ENCODE results near the gene HEATR3.
A peak's percentile ranks its signal among the peaks of the same experiment; 100 is the strongest.
"Not testable (repeated sequence)": the region's sequence is repeated elsewhere in the genome, so short reads cannot be mapped to it uniquely, and the experiment has no call there.

The HEATR3 gene

DNA sequence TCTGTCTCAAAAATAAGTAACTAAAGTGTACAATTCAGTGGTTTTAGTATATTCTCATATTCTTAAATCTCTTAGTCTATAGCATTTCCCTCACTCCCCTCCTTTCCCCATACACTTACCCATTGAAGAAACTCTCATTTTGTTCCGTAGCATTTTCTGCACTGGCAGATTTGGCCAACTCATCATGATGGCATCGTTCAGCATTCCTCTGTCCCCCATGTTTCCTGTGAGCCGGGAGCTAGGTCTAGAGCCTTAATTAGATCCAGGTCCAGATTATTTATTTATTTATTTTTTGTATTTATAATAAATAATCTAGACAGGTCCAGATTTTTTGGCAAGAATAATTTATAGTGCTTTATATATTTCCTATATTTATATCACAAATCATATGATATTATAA lies 31.0 kb downstream of the HEATR3 start:
- DNase-seq (ENCODE audit: extremely low read depth in 1 of 2, low read depth in 1 of 2): no peak

DNA sequence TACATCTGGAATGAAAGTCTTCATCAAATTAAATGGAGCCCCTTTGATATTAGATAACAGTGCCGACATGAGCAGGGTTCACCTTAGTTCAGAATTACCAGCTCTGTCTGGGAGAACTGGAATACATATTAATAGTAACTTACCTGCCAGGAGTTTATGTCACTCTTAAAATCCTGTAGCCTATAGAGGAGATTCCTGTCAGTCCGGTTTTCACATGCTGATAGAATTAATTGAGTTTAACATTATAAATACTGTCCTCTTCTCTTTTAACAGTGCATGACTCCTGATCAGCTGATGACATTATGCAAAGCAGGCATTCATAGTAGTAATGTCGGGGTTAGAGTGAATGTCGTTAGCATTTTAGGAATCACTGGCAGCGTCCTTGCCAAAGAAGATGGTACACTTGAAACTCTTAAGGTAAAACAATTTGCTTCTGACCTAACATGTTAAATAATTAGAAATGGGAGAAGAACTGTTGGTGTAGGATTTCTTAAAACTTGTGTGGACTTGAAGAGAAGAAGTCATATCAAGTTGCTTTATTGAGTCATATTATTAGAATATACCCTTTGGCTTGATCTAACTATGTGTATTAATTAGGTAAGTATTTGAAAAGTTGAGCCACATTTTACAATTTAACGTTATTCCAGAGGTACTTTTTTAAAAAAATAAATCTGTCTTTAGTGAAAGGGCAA lies 34.3 kb downstream of the HEATR3 start:
- DNase-seq (ENCODE audit: extremely low read depth in 1 of 2, low read depth in 1 of 2): no peak

DNA sequence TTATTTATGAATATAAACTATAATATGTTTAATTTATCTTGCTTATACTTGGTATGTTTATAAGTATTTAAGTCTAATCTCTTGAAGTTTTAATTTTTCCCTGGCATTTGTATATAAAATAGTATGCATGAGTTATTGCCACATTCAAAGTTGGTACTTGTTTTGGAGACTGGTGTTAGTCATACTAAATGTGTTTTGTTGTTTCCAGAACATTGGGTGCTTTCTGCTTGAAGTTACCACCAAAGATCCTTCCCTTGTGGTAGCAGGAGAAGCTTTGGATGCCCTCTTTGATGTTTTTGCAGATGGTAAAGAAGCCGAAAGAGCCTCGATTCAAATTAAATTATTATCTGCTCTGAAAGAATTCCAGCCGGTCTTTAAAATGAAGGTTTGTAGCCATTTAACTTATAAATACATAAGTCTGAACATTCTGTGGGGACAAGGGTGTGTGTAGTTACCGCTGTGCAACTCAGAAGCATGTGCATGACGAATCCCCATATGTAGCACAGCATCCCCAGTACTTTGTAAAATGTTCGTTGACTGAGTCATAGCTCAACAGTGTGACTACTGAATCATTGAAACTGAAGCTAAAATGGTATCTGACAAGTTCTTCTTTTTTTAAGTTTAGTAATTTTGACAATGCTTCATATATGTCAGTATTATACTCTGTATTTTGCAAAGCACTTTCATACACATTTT lies 36.4 kb downstream of the HEATR3 start:
- no peak for DNase-seq (ENCODE audit: extremely low read depth in 1 of 2, low read depth in 1 of 2)

DNA sequence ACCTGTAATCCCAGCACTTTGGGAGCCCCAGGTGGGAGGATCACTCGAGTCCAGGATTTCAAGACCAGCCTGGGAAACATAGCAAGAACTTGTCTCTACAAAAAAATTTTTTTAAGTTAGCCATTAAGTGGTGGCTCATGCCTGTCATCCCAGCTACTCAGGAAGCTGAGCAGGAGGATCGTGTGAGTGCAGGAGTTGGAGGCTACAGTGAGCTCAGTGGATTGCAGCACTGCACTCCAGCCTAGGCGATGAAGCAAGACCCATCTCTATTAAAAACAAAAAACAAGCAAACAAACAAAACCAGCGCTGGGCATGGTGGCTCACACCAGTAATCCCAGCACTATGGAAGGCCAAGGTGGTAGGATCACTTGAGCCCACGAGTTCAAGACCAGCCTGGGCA lies 38.0 kb downstream of the HEATR3 start:
- DNase-seq (ENCODE audit: extremely low read depth in 1 of 2, low read depth in 1 of 2): no peak

GRCh38 chr16:50114357-50115129 lies 48.8 kb downstream of the HEATR3 start:
- DNase-seq (ENCODE audit: extremely low read depth in 1 of 2, low read depth in 1 of 2): no peak

GRCh38 chr16:50120711-50121110 lies 54.9 kb downstream of the HEATR3 start:
- no peak for DNase-seq (ENCODE audit: extremely low read depth in 1 of 2, low read depth in 1 of 2)

DNA sequence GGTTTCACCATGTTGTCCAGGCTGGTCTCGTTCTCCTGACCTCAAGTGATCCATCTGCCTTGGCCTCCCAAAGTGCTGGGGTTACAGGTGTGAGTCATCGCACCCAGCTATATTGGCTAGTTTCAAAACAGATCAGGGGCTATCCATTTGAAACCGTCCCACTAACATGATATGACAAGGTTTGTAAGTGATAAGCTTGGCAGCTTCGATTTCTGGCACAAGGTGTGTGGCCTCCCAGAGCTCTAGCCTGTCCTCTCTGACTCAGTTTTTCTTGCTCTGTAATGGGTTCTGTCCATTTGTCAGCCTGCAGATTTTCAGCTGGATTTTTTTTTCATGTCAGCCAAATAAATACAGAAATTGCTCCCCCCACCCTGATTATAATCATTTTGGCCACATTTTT lies 55.5 kb downstream of the HEATR3 start:
- peak in 1 of 2 donors; percentile 10 for DNase-seq (ENCODE audit: extremely low read depth in 1 of 2, low read depth in 1 of 2)

DNA sequence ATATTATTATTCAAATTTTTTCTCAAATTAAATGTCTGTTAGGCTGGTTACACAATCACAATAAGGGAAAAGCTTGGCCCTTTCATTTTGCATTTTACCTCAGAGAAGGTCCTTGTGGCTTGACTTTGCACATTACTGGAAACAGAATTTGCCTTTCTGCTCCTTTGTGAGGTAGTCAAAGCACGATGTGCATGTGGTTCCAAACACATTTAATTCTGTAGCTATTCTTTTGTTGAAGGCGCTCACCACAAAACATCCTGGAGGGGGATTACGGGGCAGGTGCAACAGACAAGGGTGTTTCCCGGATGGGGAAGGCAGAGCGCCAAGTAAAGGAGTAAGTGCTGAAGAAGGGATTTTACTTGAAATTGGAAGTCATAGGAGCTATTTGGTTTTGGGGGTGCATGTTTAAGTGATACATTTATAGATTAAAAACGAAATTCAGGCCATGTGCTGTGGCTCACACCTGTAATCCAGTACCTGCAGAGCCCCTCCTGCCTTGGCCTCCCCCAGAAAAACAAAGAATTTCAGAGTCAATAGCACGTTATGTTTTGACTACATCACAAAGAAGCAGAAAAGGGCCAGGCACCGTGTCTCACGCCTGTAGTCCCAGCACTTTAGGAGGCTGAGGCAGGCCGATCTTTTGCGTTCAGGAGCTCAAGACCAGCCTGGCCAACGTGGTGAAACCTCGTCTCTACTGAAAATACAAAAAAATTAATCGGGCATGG lies 56.1 kb downstream of the HEATR3 start:
- DNase-seq (ENCODE audit: extremely low read depth in 1 of 2, low read depth in 1 of 2): peak in 1 of 2 donors; percentile 13

- no peak for DNase-seq (ENCODE audit: extremely low read depth in 1 of 2, low read depth in 1 of 2)
Measured at GRCh38 chr16:50123417-50123816, 57.6 kb downstream of the HEATR3 start.

DNA sequence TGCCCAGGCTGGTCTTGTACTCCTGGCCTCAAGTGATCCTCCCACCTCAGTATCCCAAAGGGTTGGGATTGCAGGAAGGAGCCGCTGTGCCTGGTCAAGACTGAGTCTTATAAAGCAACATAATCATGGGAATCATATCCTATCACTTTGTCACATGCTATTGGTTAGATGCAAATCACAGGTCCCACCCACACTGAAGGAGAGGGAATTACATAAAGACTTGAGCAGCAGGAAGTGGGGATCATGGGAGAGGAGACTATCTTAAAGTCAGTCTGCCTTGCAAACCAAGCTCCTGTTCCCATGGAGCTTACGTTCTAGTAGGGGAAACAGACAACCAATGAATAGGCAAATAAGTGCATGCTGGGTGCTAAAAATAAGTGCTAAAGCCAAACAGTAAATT lies 59.0 kb downstream of the HEATR3 start:
- DNase-seq (ENCODE audit: extremely low read depth in 1 of 2, low read depth in 1 of 2): no peak

GRCh38 chr16:50126183-50126582 lies 60.4 kb downstream of the HEATR3 start:
- no peak for DNase-seq (ENCODE audit: extremely low read depth in 1 of 2, low read depth in 1 of 2)

- not testable (repeated sequence) for DNase-seq (ENCODE audit: extremely low read depth in 1 of 2, low read depth in 1 of 2)
Measured at GRCh38 chr16:50132571-50132970, 66.8 kb downstream of the HEATR3 start.

DNA sequence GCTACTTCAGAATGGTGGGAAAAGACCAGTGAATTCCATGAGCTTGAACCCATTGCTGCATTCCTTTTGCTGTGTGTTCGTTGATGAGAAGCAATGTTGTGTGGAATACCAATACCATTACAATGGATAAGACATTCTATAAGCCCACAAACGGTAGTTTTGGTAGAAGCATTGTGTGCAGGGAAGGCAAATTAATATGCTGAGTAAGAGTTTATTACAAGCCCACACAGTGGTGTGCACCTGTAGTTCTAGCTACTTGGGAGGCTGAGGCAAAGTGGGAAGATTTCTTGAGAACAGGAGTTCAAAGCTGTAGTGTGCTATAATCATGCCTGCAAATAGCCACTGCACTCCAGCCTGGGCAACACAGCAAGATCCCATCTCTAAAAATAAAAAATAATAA lies 67.4 kb downstream of the HEATR3 start:
- no peak for DNase-seq (ENCODE audit: extremely low read depth in 1 of 2, low read depth in 1 of 2)

GRCh38 chr16:50136399-50136798 lies 70.6 kb downstream of the HEATR3 start:
- DNase-seq (ENCODE audit: extremely low read depth in 1 of 2, low read depth in 1 of 2): no peak

DNA sequence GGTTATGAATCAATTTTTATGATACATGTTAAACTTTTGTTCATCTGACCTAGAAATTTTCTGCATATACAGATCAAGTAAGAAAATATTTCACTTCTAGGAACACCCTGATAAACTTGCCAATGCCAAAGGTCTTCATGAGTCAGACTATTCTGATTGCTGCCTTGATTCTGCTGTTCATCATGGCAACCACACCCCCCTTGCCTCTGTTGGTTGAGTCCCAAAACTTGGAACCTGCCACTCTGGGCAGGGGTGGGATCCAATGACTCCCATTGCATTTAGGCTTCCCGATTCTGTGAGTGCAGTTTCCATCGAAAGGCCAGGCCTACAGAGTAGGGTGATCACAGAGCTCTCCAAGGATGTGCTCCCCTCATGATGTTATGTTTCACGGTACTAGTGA lies 71.5 kb downstream of the HEATR3 start:
- no peak for DNase-seq (ENCODE audit: extremely low read depth in 1 of 2, low read depth in 1 of 2)

DNA sequence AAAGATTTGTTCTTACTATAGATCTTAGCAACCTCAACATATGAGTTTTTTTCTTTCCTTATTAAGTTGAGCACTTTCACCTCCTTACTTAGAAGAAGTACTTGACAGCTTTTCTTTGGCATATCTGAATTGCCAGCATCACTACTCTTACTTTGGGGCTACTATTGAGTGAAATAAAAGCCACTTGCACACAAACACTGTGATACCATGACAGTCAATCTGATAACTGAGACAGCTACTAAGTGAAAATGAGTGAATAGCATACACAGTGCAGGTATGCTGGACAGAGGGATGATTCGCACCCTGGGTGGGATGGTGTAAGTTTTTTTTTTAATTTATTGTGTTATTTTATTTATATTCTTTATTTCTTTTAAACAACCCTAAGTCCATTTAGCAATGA lies 73.8 kb downstream of the HEATR3 start:
- DNase-seq (ENCODE audit: extremely low read depth in 1 of 2, low read depth in 1 of 2): no peak

GRCh38 chr16:50144211-50144610 lies 78.4 kb downstream of the HEATR3 start:
- DNase-seq (ENCODE audit: extremely low read depth in 1 of 2, low read depth in 1 of 2): no peak

- no peak for DNase-seq (ENCODE audit: extremely low read depth in 1 of 2, low read depth in 1 of 2)
Measured at GRCh38 chr16:50146479-50147435, 81.0 kb downstream of the HEATR3 start.

GRCh38 chr16:50151322-50151721 lies 85.6 kb downstream of the HEATR3 start:
- no peak for DNase-seq (ENCODE audit: extremely low read depth in 1 of 2, low read depth in 1 of 2)

GRCh38 chr16:50151756-50152155 lies 86.0 kb downstream of the HEATR3 start:
- no peak for DNase-seq (ENCODE audit: extremely low read depth in 1 of 2, low read depth in 1 of 2)

Measured in stimulated activated CD8-positive, alpha-beta memory T cell treated with anti-CD3 and anti-CD28 coated beads, Interleukin-7, amount 100 ng/mL, for 48 hours (primary cell).